ENCODE data around the gene APOL3. TPM values are rescaled to one million over a fixed set of nuclear protein-coding genes. Genes with fewer than 3 reads are reported as not detected.
"Not testable (repeated sequence)": the region's sequence is repeated elsewhere in the genome, so short reads cannot be mapped to it uniquely, and the experiment has no call there.

APOL3 gene
- polyA plus RNA-seq, 1 donor from 2014 or later = not detected

DNA sequence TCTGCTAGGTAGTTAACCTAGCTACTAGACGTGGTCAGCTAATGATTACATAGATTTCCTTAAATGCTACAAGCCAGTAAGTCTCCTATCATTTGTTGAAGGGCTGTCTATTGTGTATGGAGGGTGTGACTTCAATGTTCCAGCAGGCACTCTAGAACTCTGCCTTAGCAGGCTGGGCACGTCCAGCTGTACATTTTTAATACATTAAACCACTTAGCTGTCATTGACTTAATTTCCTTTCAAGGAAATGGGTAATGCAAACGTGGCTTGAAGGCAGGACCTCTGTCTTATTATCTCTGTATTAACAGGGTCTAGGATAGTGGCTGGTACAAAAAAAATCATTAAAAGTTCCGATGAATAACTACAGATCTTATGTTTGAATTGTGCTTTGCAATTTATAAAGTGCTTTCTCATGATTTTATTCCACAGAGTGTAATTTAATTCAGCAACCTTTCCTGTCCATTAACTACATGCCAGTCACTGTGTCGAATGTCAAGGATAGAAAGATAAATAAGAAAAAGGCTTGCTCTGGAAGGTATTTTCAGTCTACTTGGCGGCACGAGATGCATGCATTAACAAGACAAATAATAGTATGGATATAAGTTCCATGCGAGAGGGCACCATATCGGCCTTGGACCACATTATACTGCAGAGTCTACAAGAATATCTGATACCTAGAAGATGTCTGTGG, 60.3 kb downstream of the APOL3 start:
- Histone ChIP-seq H3K27me3 (ENCODE audit: insufficient read depth, low read depth, low read length) (no peaks in the 10 kb centered on the region), H3F3A (ENCODE audit: insufficient read depth, low read length, poor library complexity, severe bottlenecking) (no peaks in the 10 kb centered on the region), H3K9ac (ENCODE audit: low read length) (no peak overlapping the region), H3K4me3 (ENCODE audit: low read length) (no peak overlapping the region), H4K20me1 (ENCODE audit: insufficient read depth) (no peaks in the 10 kb centered on the region), H2AFZ (ENCODE audit: low read depth, low read length) (no peak overlapping the region), H3K9me3 (ENCODE audit: low read length) (no peaks in the 10 kb centered on the region), H3K9me2 (ENCODE audit: insufficient read depth, low read length) (no peaks in the 10 kb centered on the region), H3K36me3 (ENCODE audit: insufficient read depth, low read length) (no peaks in the 10 kb centered on the region), H3K4me2 (ENCODE audit: low read length) (peak overlapping the region; percentile 30), H3K27ac (ENCODE audit: low read length) (peak overlapping the region; percentile 52), H3K79me2 (replicated peaks; ENCODE audit: insufficient read depth, low read length) (no peaks in the 10 kb centered on the region)
- TF ChIP-seq POLR2AphosphoS5 (IDR thresholded peaks at IDR 0.05) (peak; percentile 14), RAD21 (conservative IDR thresholded peaks at IDR 0.05) (no peak), TAF1 (IDR thresholded peaks at IDR 0.05; ENCODE audit: low read depth) (no peak), EZH2 (IDR thresholded peaks at IDR 0.05; ENCODE audit: borderline replicate concordance, insufficient read depth, low read length, poor library complexity, severe bottlenecking) (no peak), MXI1 (conservative IDR thresholded peaks at IDR 0.05; ENCODE audit: poor library complexity, severe bottlenecking) (no peak), EP300 (conservative IDR thresholded peaks at IDR 0.05; ENCODE audit: poor library complexity, severe bottlenecking) (peak; percentile 53), SMC3 (conservative IDR thresholded peaks at IDR 0.05; ENCODE audit: poor library complexity) (no peak)
- TF ChIP-seq, protein P1, sequence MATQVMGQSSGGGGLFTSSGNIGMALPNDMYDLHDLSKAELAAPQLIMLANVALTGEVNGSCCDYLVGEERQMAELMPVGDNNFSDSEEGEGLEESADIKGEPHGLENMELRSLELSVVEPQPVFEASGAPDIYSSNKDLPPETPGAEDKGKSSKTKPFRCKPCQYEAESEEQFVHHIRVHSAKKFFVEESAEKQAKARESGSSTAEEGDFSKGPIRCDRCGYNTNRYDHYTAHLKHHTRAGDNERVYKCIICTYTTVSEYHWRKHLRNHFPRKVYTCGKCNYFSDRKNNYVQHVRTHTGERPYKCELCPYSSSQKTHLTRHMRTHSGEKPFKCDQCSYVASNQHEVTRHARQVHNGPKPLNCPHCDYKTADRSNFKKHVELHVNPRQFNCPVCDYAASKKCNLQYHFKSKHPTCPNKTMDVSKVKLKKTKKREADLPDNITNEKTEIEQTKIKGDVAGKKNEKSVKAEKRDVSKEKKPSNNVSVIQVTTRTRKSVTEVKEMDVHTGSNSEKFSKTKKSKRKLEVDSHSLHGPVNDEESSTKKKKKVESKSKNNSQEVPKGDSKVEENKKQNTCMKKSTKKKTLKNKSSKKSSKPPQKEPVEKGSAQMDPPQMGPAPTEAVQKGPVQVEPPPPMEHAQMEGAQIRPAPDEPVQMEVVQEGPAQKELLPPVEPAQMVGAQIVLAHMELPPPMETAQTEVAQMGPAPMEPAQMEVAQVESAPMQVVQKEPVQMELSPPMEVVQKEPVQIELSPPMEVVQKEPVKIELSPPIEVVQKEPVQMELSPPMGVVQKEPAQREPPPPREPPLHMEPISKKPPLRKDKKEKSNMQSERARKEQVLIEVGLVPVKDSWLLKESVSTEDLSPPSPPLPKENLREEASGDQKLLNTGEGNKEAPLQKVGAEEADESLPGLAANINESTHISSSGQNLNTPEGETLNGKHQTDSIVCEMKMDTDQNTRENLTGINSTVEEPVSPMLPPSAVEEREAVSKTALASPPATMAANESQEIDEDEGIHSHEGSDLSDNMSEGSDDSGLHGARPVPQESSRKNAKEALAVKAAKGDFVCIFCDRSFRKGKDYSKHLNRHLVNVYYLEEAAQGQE (IDR thresholded peaks at IDR 0.05; ENCODE audit: borderline replicate concordance) = no peak
- TF ChIP-seq, protein P2, sequence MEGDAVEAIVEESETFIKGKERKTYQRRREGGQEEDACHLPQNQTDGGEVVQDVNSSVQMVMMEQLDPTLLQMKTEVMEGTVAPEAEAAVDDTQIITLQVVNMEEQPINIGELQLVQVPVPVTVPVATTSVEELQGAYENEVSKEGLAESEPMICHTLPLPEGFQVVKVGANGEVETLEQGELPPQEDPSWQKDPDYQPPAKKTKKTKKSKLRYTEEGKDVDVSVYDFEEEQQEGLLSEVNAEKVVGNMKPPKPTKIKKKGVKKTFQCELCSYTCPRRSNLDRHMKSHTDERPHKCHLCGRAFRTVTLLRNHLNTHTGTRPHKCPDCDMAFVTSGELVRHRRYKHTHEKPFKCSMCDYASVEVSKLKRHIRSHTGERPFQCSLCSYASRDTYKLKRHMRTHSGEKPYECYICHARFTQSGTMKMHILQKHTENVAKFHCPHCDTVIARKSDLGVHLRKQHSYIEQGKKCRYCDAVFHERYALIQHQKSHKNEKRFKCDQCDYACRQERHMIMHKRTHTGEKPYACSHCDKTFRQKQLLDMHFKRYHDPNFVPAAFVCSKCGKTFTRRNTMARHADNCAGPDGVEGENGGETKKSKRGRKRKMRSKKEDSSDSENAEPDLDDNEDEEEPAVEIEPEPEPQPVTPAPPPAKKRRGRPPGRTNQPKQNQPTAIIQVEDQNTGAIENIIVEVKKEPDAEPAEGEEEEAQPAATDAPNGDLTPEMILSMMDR (IDR thresholded peaks at IDR 0.05; ENCODE audit: poor library complexity, severe bottlenecking) = no peak

DNA sequence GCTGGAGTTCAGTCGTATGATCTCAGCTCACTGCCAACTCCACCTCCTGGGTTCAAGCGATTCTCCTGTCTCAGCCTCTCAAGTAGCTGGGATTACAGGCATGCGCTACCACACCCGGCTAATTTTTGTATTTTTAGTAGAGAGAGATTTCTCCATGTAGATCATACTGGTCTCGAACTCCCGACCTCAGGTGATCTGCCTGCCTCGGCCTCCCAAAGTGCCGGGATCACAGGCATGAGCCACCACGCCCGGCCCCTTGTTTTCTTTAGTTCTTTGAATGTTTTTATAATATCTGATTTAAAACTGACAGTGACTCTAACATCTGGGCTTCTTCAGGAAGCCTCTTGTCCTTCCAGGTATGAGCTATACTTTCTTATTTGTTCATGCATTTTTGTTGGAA, 61.0 kb downstream of the APOL3 start:
- H3K27ac ChIP-seq (ENCODE audit: low read length) = peak overlapping the region; percentile 52
- not testable (repeated sequence) for H3F3A ChIP-seq (ENCODE audit: insufficient read depth, low read length, poor library complexity, severe bottlenecking); H3K9me2 ChIP-seq (ENCODE audit: insufficient read depth, low read length); H3K4me2 ChIP-seq (ENCODE audit: low read length); H3K79me2 ChIP-seq (replicated peaks; ENCODE audit: insufficient read depth, low read length); H3K27me3 ChIP-seq (ENCODE audit: insufficient read depth, low read depth, low read length); H3K9me3 ChIP-seq (ENCODE audit: low read length); H3K9ac ChIP-seq (ENCODE audit: low read length); H2AFZ ChIP-seq (ENCODE audit: low read depth, low read length); H3K4me3 ChIP-seq (ENCODE audit: low read length); H4K20me1 ChIP-seq (ENCODE audit: insufficient read depth); H3K36me3 ChIP-seq (ENCODE audit: insufficient read depth, low read length)
